ENCODE data around the gene ESPNL.

- no peak for TF ChIP-seq CTCF (IDR thresholded peaks at IDR 0.05)
- no peak for TF ChIP-seq POLR2A (IDR thresholded peaks at IDR 0.05)
These were observed 19.8 kb downstream of the ESPNL start for GRCh38 chr2:238119756-238120462.
